ENCODE data around the gene WDR49. TPM values are rescaled to one million over a fixed set of nuclear protein-coding genes. Genes with fewer than 3 reads are reported as not detected.
A peak's percentile ranks its signal among the peaks of the same experiment; 100 is the strongest.

Gene WDR49
- total and polyA plus RNA-seq, 11 donors, result 0.03 to 8.7 (median 1.7) TPM

DNA sequence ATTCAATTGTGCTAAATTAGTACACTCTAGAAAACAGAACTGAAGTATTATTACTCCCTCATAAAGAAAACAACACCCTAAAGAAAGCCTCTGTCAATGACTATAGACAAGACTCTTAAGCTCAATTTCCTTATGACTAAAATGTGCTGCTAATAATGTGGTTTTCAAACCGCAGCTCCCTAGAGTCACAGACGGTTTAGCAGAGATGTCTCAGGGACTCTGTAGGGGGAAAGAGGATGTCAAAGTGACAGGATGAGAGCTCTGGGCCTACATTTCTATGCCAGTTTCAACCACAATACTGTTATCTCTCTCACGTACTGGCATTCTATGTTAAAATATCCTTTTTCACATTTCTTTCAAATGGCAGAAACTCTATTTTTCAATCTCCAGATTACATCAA is 37.6 kb upstream of the WDR49 start:
- Histone ChIP-seq H3K27me3 (no peaks in the 10 kb centered on the region), H3K4me1 (no peaks in the 10 kb centered on the region), H3K36me3 (peaks cover 0 to 89% (median 72%) of the 10 kb centered on the region in 9 donors), H3K4me3 (no peak overlapping the region), H3K9me3 (no peaks in the 10 kb centered on the region), H3K27ac (no peak overlapping the region)
- intact Hi-C loops (cut with DNase I), result no loop called here
- no peak for TF ChIP-seq POLR2A (IDR thresholded peaks at IDR 0.05)
- TF ChIP-seq, protein P1, sequence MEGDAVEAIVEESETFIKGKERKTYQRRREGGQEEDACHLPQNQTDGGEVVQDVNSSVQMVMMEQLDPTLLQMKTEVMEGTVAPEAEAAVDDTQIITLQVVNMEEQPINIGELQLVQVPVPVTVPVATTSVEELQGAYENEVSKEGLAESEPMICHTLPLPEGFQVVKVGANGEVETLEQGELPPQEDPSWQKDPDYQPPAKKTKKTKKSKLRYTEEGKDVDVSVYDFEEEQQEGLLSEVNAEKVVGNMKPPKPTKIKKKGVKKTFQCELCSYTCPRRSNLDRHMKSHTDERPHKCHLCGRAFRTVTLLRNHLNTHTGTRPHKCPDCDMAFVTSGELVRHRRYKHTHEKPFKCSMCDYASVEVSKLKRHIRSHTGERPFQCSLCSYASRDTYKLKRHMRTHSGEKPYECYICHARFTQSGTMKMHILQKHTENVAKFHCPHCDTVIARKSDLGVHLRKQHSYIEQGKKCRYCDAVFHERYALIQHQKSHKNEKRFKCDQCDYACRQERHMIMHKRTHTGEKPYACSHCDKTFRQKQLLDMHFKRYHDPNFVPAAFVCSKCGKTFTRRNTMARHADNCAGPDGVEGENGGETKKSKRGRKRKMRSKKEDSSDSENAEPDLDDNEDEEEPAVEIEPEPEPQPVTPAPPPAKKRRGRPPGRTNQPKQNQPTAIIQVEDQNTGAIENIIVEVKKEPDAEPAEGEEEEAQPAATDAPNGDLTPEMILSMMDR (IDR thresholded peaks at IDR 0.05), result no peak
- ATAC-seq (no peak), DNase-seq (no peak)
- 60 to 93% (median 77%) methylated on average over 3 of the region's 3 CpGs for WGBS, 4 donors

DNA sequence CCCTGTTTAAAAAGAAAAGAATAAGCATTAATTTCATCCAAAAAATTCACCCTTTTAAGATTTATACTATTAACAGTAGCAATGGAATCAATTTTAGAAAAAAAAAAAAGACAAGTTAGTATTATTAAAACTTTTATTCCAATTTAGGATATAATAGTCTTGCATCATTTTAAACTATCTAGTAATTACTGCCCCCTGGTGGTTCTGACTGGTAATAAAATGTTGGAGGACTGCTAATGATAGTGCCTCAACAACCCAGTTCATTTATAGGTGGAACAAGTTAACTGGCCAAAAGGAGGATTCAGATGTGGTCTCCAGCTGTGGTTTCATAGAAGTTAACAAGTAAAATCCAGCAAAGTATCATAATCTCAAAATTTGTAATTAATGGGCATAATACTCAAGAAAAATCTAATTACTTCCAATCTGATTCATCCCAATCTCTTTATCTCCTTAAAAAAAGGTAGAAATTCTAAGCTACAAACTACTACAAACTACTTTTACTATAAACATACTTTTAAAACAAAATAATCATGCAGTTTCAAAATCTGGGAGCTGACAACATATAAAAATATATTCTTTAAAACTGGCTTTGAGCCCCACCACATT is 30.7 kb upstream of the WDR49 start:
- Histone ChIP-seq H3K4me1 (no peaks in the 10 kb centered on the region), H3K27ac (no peak overlapping the region), H3K9me3 (no peaks in the 10 kb centered on the region), H3K36me3 (peaks cover 0 to 89% (median 68%) of the 10 kb centered on the region in 9 donors), H3K27me3 (no peaks in the 10 kb centered on the region), H3K4me3 (no peak overlapping the region)
- DNase-seq (peak in 2 of 5 donors; percentile 40), ATAC-seq (peak in 3 of 4 donors; percentile 49 to 63 (median 53))
- intact Hi-C loops (cut with DNase I), result loop anchor here in 8 of 10 donors (5.0 to 10.0 kb wide), 4 partner anchors 277 to 310 kb away; partner anchors contain the start of gene ZBBX (in 1 of the 8)
- TF ChIP-seq POLR2A (IDR thresholded peaks at IDR 0.05), result no peak
- TF ChIP-seq, protein P1 (IDR thresholded peaks at IDR 0.05), result peak; percentile 62 to 85 (median 80)

DNA sequence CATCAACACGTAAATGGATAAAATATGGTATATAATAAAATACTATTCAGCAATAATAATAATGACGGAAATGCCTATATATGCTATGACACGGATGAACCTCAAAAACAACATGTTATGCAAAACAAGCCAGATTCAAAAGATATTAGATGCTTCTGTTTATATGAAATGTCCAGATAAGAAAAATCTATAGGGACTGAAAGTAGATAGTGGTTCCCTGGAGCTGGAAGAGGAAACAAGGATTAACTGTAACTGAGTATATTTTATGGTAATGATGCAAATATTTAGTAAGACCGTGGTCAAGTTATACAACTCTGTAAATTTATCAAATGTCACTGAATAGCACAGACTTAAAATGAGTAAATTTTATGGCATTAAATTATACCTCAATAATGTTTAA is 25.8 kb upstream of the WDR49 start:
- H3K4me1 ChIP-seq, result no peaks in the 10 kb centered on the region
- DNase-seq, result no peak
- intact Hi-C loops (cut with DNase I), result no loop called here
- H3K27ac ChIP-seq, result no peak overlapping the region
- no peaks in the 10 kb centered on the region for H3K27me3 ChIP-seq
- H3K36me3 ChIP-seq, result peaks cover 0 to 73% (median 59%) of the 10 kb centered on the region in 9 donors
- no peak for ATAC-seq
- peaks cover 0 to 21% (median 15%) of the 10 kb centered on the region in 12 donors for H3K9me3 ChIP-seq
- TF ChIP-seq, protein P1 (IDR thresholded peaks at IDR 0.05), result no peak
- TF ChIP-seq POLR2A (IDR thresholded peaks at IDR 0.05), result no peak
- WGBS, 4 donors, result 91 to 96% (median 93%) methylated on average over 4 of the region's 4 CpGs
- no peak overlapping the region for H3K4me3 ChIP-seq

DNA sequence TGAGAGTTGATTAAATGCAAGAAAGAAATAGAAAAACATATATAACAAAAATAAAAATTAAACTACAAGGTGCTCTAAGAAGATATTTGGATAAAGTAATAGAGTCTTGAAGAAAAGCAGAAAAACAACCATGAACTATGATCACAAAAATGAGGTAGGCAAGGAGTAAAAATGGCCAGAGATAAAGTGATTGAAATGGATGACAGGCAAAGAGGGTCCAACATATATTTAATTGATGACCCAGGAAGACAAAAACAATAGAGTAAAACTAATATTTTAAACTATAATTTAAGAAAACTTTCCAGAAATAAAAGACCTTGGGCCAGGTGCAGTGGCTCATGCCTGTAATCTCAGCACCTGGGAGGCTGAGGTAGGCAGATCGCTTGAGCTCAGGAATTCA is 22.1 kb upstream of the WDR49 start:
- Histone ChIP-seq H3K36me3 (peaks cover 0 to 52% (median 33%) of the 10 kb centered on the region in 9 donors), H3K4me3 (no peak overlapping the region), H3K9me3 (peaks cover 0 to 42% (median 17%) of the 10 kb centered on the region in 12 donors), H3K27me3 (no peaks in the 10 kb centered on the region), H3K4me1 (no peaks in the 10 kb centered on the region), H3K27ac (no peak overlapping the region)
- DNase-seq, result no peak
- ATAC-seq, result no peak
- 96 to 100% (median 99%) methylated on average over 1 of the region's 1 CpG for WGBS, 4 donors
- no peak for TF ChIP-seq POLR2A (IDR thresholded peaks at IDR 0.05)
- TF ChIP-seq, protein P1 (IDR thresholded peaks at IDR 0.05), result no peak
- intact Hi-C loops (cut with DNase I), result no loop called here

Data from heart left ventricle (tissue), 16 donors.